Stimulated activated CD4-positive, alpha-beta T cell treated with anti-CD3 and anti-CD28 coated beads, Interleukin-1b, Interleukin-23, amount 100 ng/mL, for 48 hours (primary cell): ENCODE measurements around the gene AMN.
"Not testable (repeated sequence)": the region's sequence is repeated elsewhere in the genome, so short reads cannot be mapped to it uniquely, and the experiment has no call there.

ENCODE experiments used
- DNase-seq: peaks from one replicate; pipeline ENCODE4 v3.0.0-alpha.2; 2020

The AMN gene

GRCh38 chr14:102922490-102923200 lies at the start of gene AMN:
AMN (plus strand) TSS chr14:102922663; CDS start chr14:102922689, 26 bp downstream.
- DNase-seq = no peak

- no peak for DNase-seq
Observed at GRCh38 chr14:102873131-102873530, 49.3 kb upstream of the AMN start.

- DNase-seq = no peak
Observed at GRCh38 chr14:102873546-102874061, 48.9 kb upstream of the AMN start.

- DNase-seq = no peak
Observed at GRCh38 chr14:102875652-102876051, 46.8 kb upstream of the AMN start.

GRCh38 chr14:102877511-102877910 lies 45.0 kb upstream of the AMN start:
- not testable (repeated sequence) for DNase-seq

- no peak for DNase-seq
Observed at GRCh38 chr14:102878174-102878969, 44.1 kb upstream of the AMN start.

- no peak for DNase-seq
Observed at GRCh38 chr14:102878970-102879460, 43.4 kb upstream of the AMN start.

GRCh38 chr14:102882226-102882906 lies 40.1 kb upstream of the AMN start:
- no peak for DNase-seq

GRCh38 chr14:102883089-102883541 lies 39.3 kb upstream of the AMN start:
- peak; percentile 27 for DNase-seq

- no peak for DNase-seq
Observed at GRCh38 chr14:102883554-102883953, 38.9 kb upstream of the AMN start.

- DNase-seq = no peak
Observed at GRCh38 chr14:102885737-102886447, 36.6 kb upstream of the AMN start.

GRCh38 chr14:102888748-102889147 lies 33.7 kb upstream of the AMN start:
- DNase-seq = no peak

- no peak for DNase-seq
Observed at GRCh38 chr14:102889615-102890014, 32.8 kb upstream of the AMN start.

GRCh38 chr14:102891111-102891510 lies 31.4 kb upstream of the AMN start:
- no peak for DNase-seq

- DNase-seq = no peak
Observed at GRCh38 chr14:102891556-102891955, 30.9 kb upstream of the AMN start.

GRCh38 chr14:102892651-102893050 lies 29.8 kb upstream of the AMN start:
- no peak for DNase-seq

GRCh38 chr14:102893452-102893851 lies 29.0 kb upstream of the AMN start:
- DNase-seq = no peak

GRCh38 chr14:102896735-102897134 lies 25.7 kb upstream of the AMN start:
- DNase-seq = not testable (repeated sequence)

GRCh38 chr14:102897299-102898027 lies 25.0 kb upstream of the AMN start:
- DNase-seq = no peak

GRCh38 chr14:102898298-102898697 lies 24.2 kb upstream of the AMN start:
- no peak for DNase-seq

GRCh38 chr14:102898776-102899515 lies 23.5 kb upstream of the AMN start:
- no peak for DNase-seq
